ENCODE measurements around the gene COL15A1.
"Not testable (repeated sequence)": the region's sequence is repeated elsewhere in the genome, so short reads cannot be mapped to it uniquely, and the experiment has no call there.

The COL15A1 gene

GRCh38 chr9:98943682-98944056 is at the start of gene COL15A1:
COL15A1 (plus strand) TSS chr9:98943907; CDS start chr9:98944062, 155 bp downstream.
- no peak for DNase-seq

DNA sequence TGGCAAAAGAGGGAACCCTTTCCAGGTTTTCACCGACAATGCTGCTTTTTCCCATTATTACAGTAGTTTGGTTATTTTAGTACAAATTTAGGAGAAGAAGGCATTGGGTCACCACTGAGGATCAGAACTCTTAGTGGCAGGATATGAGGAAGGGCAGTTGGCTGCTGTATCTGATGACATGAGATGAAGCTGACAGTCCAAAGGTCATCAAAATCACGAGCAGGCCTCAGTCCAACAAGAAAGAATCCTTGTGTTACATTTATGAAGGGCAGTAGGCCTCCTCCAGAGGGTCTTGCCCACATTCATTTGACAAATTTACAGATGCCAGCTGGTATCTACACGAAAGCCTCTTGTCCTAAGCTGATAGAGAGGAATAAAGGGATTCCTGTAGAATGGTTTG is 49.5 kb upstream of the COL15A1 start:
- DNase-seq: no peak

GRCh38 chr9:98894761-98895160 is 48.9 kb upstream of the COL15A1 start:
- no peak for DNase-seq

- DNase-seq: no peak
These were observed 47.1 kb upstream of the COL15A1 start for GRCh38 chr9:98896632-98897031.

- DNase-seq: no peak
These were observed 46.0 kb upstream of the COL15A1 start for GRCh38 chr9:98897745-98898144.

DNA sequence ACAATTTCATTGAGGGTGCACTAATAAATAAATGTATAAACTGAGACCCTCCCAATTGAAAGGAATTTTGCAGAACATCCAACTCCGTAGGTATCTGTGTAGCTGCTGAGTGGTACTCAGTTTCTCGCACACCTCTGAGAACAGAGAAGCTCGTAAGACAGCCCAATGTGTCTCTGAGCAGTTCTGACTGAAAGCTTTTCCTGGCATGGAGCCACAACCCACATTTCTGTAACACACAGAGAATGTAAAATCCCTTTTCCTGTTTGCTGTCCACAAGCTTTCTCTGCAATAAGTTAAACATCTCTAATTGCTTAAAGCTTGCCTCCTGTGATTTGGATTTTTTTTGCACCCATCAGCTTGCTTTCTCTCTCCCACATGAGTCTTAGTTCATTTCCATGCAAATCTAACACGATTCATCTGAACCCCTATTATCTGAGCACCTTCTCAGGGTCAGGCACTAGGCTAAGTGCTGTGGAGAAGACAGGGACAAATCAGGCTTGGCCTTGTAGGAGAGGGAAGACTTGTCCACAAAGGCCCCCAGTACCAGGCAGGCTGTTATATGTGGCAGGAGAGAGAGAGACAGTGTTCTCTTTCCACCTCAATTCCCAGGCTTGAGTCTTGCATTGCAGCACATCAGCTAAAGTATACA is 44.2 kb upstream of the COL15A1 start:
- no peak for DNase-seq

- no peak for DNase-seq
These were observed 43.5 kb upstream of the COL15A1 start for GRCh38 chr9:98900244-98900643.

- no peak for DNase-seq
These were observed 43.0 kb upstream of the COL15A1 start for GRCh38 chr9:98900725-98901124.

GRCh38 chr9:98901843-98902242 is 41.9 kb upstream of the COL15A1 start:
- DNase-seq: not testable (repeated sequence)

DNA sequence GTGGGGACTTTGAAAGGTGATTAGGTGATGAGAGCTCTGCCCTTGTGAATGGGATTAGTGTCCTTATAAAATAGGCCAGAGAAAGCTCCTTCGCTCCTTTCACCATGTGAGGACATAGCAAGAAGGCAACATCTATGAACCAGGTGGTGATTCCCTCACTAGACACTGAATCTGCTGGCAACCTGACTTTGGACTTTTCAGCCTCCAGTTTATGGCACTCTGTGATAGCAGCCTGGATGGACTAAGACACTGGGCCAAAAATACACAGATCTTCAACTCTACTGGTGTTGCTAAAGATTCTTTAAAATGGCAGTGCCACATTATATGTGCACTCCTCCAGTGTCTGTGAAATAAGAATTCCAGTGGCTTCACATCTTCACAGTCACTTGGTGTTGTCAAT is 41.2 kb upstream of the COL15A1 start:
- DNase-seq: no peak

DNA sequence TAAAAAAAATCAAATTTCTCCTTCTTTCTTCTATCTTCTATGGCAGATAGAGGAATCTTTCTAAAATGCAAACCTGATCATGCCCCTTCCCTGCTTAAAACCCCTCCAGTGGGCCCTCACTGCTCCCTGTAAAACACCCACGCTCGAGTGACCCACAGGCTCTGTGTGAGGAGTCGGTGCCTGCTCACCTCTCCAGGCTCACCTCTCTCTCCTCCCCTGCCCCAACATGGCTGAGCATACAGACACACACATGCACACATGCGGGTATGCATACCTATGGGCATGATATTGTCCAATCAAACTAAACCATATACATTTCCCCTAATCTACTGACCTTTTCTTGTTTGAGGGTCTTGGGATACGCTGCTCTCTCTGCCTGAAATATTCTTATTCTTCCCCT is 40.8 kb upstream of the COL15A1 start:
- DNase-seq: no peak

- DNase-seq: no peak
These were observed 39.7 kb upstream of the COL15A1 start for GRCh38 chr9:98903961-98904411.

DNA sequence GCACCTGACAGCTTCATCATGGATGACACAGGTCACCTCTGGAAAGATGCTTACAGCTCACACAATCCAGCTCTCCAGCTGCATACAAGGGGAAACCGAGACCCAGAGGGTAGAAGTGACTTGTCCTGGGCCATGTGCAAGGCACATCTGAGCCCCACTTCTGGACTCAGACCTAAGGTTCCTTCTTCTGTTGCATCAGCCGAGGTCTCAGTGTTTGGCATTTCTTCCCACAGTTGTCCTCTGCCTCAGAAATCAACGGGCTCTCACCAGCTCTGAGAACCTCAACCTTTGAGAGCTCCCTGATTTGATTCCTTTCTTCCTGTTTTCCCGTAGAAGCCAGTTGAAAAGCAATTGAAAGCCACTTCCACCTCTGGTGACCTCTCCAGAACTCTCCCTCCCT is 38.7 kb upstream of the COL15A1 start:
- DNase-seq: no peak

GRCh38 chr9:98906273-98907040 is 37.2 kb upstream of the COL15A1 start:
- DNase-seq: no peak

DNA sequence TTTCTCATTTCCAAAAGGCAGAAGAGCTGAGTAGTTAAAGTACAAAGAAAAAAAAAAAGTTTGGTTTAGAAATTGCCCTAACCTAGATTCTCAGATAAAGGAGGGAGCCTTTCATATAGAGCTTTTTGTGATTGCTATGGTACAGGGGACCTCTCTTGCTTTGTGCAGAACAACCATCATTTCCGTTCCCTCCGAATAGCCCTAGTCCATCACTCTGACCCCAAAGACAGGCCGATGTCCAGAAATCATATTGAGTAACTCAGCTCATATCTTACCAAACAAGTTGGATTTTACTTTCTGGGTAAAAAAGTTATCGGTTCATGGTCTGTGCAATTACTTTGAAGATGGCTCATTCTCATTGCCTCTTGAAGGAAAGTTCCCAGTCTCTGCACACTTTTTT is 36.7 kb upstream of the COL15A1 start:
- DNase-seq: no peak

- no peak for DNase-seq
These were observed 34.6 kb upstream of the COL15A1 start for GRCh38 chr9:98908897-98909634.

DNA sequence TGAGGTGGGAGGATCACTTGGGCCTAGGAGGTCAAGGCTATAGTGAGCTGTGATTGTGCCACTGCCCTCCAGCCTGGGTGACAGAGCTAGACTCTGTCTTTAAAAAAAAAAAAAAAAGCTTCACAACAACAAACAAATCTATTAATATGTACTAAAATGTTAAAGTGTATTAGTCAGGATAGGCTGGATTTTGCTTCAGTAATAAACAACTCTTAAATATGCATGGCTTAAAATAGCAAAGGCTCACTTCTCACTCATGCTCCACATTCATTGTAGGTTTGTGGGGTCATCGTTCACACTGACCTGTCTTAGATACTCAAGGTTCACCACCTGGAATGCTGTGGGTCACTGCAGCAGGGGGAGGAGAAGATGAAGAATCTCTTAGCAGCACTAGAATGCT is 33.8 kb upstream of the COL15A1 start:
- DNase-seq: no peak

- DNase-seq: no peak
These were observed 32.7 kb upstream of the COL15A1 start for GRCh38 chr9:98911042-98911441.

DNA sequence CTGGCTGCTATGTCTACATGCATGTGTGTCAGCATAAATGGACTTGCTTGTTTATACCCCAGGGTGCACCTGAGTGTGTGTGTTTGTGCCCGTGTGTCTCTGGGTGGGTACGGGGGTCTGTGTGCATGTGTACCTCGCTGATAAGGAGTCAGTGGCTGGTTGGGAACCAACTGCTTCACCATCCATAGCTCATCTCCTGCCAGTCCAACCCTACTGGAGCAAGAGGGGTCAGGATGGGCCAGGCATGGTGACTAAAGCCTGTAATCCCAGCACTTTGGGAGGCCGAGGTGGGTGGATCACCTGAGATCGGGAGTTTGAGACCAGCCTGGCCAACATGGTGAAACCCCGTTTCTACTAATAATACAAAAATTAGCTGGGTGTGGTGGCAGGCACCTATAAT is 32.0 kb upstream of the COL15A1 start:
- not testable (repeated sequence) for DNase-seq

GRCh38 chr9:98912450-98912849 is 31.3 kb upstream of the COL15A1 start:
- no peak for DNase-seq

DNA sequence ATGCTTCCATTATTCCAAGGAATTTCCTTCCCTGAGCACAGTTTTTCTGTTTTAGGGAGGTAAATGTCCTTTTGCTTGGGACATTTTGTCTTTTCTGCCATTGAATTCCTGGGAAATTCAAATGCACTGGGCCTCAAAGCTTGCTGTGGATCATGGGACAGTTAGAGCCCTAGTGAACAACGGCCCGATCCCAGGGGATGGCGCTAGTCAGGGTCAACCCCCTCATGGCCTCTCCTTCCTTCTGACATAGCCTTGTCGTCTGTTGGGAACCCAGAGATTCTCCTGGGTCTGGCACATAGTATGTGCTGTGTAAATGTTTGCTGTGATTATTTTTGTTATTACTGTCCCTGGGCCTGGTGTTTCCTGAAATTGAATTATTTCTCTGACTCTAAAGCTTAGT is 30.7 kb upstream of the COL15A1 start:
- no peak for DNase-seq

GRCh38 chr9:98913705-98914104 is 30.0 kb upstream of the COL15A1 start:
- no peak for DNase-seq

DNA sequence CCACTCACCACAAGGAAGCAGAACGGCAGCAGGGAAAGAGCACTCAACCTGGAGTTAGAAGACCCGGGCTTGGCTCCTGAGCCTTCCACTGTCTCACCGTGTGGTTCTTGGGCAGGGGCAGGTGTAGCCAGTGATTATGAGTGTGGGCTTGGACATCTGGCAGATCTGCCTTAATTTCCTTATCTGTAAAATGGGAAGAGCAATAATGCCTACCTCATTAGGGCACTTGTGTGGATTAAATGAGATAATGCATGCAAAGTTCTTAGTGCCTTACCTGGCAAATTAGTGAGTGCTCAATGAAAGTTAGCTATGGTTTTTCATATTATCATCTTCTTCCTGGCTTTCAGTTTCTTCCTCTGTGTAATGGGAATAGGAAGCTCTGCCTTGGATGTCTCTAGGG is 28.1 kb upstream of the COL15A1 start:
- DNase-seq: no peak

DNA sequence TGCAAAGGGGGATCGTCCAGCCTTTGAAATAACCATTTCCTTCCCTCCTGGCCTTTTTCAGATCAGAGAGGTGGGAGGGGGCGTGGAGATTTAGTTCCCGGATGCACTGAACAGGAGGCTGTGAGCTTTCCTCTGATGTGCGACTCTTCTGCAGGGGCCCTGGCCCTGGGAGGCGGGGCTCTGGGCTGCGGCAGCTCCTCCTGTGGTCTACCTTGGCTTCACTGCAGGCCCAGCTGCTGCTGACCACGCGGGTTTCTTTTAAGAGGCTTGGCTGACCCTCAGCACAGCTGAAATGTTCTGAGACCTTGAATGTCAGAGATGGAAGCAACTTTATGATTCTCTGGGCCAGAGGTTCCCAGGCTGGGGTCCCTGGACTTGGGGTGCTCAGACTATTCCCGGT is 27.0 kb upstream of the COL15A1 start:
- no peak for DNase-seq

All from SHP77 treated with DMSO at 0.1 percent for 48 hours (cell line).